Naive thymus-derived CD4-positive, alpha-beta T cell (primary cell): ENCODE results near the gene SETD2. TPM values are rescaled to one million over a fixed set of nuclear protein-coding genes. Genes with fewer than 3 reads are reported as not detected.
"Not testable (repeated sequence)": the region's sequence is repeated elsewhere in the genome, so short reads cannot be mapped to it uniquely, and the experiment has no call there.

Experiments used
- ATAC-seq: fragments of 150-1000 bp; cut with Tn5 transposase; 2 replicates; pipeline ENCODE4 v1.10.0; 2021; ENCODE audit warnings: mild to moderate bottlenecking, moderate library complexity
- CTCF ChIA-PET: fragments of 350-600 bp; sonication (Branson Sonifier 250); formaldehyde crosslinking; loops from one replicate; lab custom pipeline; 2021; ENCODE audit warnings: antibody characterized with exemption; lab: Charles Lee
- POLR2A ChIA-PET: fragments of 350-600 bp; sonication (Branson Sonifier 250); formaldehyde crosslinking; loops from one replicate; lab custom pipeline; 2021; ENCODE audit warnings: antibody characterized with exemption, inconsistent platforms; lab: Charles Lee
- DNase-seq, 9 donors: peaks; one replicate each; pipeline versions ENCODE4 v3.0.0 to v3.0.0-alpha.2; 2020 to 2022; ENCODE audit warnings: mixed read lengths in 1 of 9
- H3K27ac ChIP-seq: one replicate; pipeline ENCODE4 v1.7.0; 2013; ENCODE audit warnings: mild to moderate bottlenecking, low read depth, low read length, moderate library complexity
- H3K27me3 ChIP-seq, 2 donors: one replicate each; pipeline ENCODE4 v1.7.0; 2013; ENCODE audit warnings: low read length in 2 of 2, mild to moderate bottlenecking in 2 of 2, moderate library complexity in 2 of 2; ENCODE audit not compliant: control insufficient read depth in 2 of 2, insufficient read depth in 2 of 2
- H3K36me3 ChIP-seq, 3 experiments: 1 replicate in 2 of 3; 2 replicates in 1 of 3; pipeline ENCODE4 v1.7.0; 2013; ENCODE audit warnings: low read length in 3 of 3, mild to moderate bottlenecking in 3 of 3, moderate library complexity in 1 of 3; ENCODE audit not compliant: insufficient read depth in 3 of 3, control insufficient read depth in 2 of 3
- H3K4me1 ChIP-seq, 2 donors: one replicate each; pipeline ENCODE4 v1.7.0; 2013; ENCODE audit warnings: low read length in 2 of 2, mild to moderate bottlenecking in 2 of 2, moderate library complexity in 1 of 2; ENCODE audit not compliant: control insufficient read depth in 2 of 2, insufficient read depth in 2 of 2
- H3K4me3 ChIP-seq: 2 replicates; pipeline ENCODE4 v1.7.0; 2013; ENCODE audit warnings: mild to moderate bottlenecking, low read length
- H3K9me3 ChIP-seq, 3 experiments: 1 replicate in 2 of 3; 2 replicates in 1 of 3; pipeline ENCODE4 v1.7.0; 2013; ENCODE audit warnings: low read length in 3 of 3; ENCODE audit not compliant: control insufficient read depth in 2 of 3
- H3K27ac Mint-ChIP-seq, 9 donors: one replicate each; pipeline ENCODE4 v1.8.0; 2020 to 2022; ENCODE audit warnings: mixed read lengths in 9 of 9, mild to moderate bottlenecking in 8 of 9, moderate library complexity in 5 of 9, inconsistent platforms in 2 of 9
- H3K27me3 Mint-ChIP-seq, 5 donors: one replicate each; pipeline ENCODE4 v1.8.0; 2021 to 2022; ENCODE audit warnings: mixed read lengths in 5 of 5, mild to moderate bottlenecking in 1 of 5
- H3K36me3 Mint-ChIP-seq, 5 donors: one replicate each; pipeline ENCODE4 v1.8.0; 2020 to 2022; ENCODE audit warnings: mixed read lengths in 5 of 5, mild to moderate bottlenecking in 3 of 5, inconsistent platforms in 1 of 5
- H3K4me1 Mint-ChIP-seq, 7 donors: one replicate each; pipeline ENCODE4 v1.8.0; 2020 to 2022; ENCODE audit warnings: mixed read lengths in 7 of 7, mild to moderate bottlenecking in 3 of 7, inconsistent platforms in 1 of 7
- H3K4me3 Mint-ChIP-seq, 10 donors: one replicate each; pipeline ENCODE4 v1.8.0; 2020 to 2022; ENCODE audit warnings: mild to moderate bottlenecking in 10 of 10, mixed read lengths in 10 of 10, moderate library complexity in 6 of 10, inconsistent platforms in 2 of 10
- H3K9me3 Mint-ChIP-seq, 11 donors: one replicate each; pipeline ENCODE4 v1.8.0; 2020 to 2022; ENCODE audit warnings: mixed read lengths in 11 of 11, mild to moderate bottlenecking in 4 of 11, inconsistent platforms in 1 of 11, moderate library complexity in 1 of 11
- intact Hi-C, 2 donors: fragments of 100-400 bp; cut with micrococcal nuclease; formaldehyde crosslinking; loops; one replicate each; pipeline ENCODE4 v1.15.1; 2023
- polyA plus RNA-seq, 2 donors: library from polyadenylated mRNA; unstranded; fragments of 300-500 nt; fragmentation: Illumina TruSeq; gene quantifications; one replicate each; pipeline ENCODE4 v1.2.3, GENCODE V29; 2021
- total RNA-seq, 6 experiments: library from RNA in 5 of 6; stranded (reverse) in 5 of 6; gene quantifications; 1 replicate in 5 of 6; 2 replicates in 1 of 6; pipeline ENCODE4 v1.2.3 and lab custom pipeline; 2021 to 2026

SETD2 gene
- total and polyA plus RNA-seq, 7 experiments from 2014 or later = 11.0 to 77.3 (median 70.0) TPM

DNA sequence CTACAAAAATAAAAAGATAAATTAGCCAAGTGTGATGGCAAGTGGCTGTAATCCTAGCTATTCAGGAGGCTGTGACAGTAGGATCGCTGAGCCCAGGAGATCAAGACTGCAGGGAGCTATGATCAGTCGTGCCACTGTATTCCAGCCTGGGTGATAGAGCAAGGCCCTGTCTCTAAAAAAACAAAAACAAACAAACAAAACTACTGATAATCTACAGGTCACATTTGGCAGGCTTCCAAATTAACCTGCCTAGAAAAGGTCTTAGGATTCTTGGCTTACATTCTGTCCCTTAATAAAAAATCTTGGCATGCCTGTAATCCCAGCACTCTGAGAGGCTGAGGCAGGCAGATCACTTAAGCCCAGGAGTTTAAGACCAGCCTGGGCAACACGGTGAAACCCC, 33.4 kb upstream of the SETD2 start:
- H3K27me3 ChIP-seq = no peaks in the 10 kb centered on the region
- H3K9me3 ChIP-seq = no peaks in the 10 kb centered on the region
- ChIA-PET CTCF (no interaction called here), POLR2A (no interaction called here)
- no peaks in the 10 kb centered on the region for H3K4me1 ChIP-seq
- Mint-ChIP-seq H3K4me1 (no peaks in the 10 kb centered on the region), H3K9me3 (peaks cover 0 to 9% (median 4%) of the 10 kb centered on the region in 11 donors), H3K36me3 (peaks cover 7 to 19% (median 11%) of the 10 kb centered on the region in 5 donors), H3K27ac (no peak overlapping the region), H3K27me3 (no peaks in the 10 kb centered on the region), H3K4me3 (peak overlapping the region in 1 of 10 donors; percentile 51)
- DNase-seq (no peak), ATAC-seq (no peak)
- H3K27ac ChIP-seq = no peak overlapping the region
- intact Hi-C loops = no loop called here
- no peaks in the 10 kb centered on the region for H3K36me3 ChIP-seq
- H3K4me3 ChIP-seq = no peak overlapping the region

GRCh38 chr3:47194994-47195393, 31.1 kb upstream of the SETD2 start:
- Mint-ChIP-seq H3K36me3 (peaks cover 7 to 19% (median 11%) of the 10 kb centered on the region in 5 donors), H3K9me3 (peaks cover 0 to 9% (median 4%) of the 10 kb centered on the region in 11 donors), H3K4me1 (no peaks in the 10 kb centered on the region), H3K27ac (no peak overlapping the region), H3K4me3 (no peak overlapping the region), H3K27me3 (no peaks in the 10 kb centered on the region)
- Histone ChIP-seq H3K36me3 (no peaks in the 10 kb centered on the region), H3K4me3 (no peak overlapping the region), H3K4me1 (no peaks in the 10 kb centered on the region), H3K27me3 (no peaks in the 10 kb centered on the region), H3K9me3 (no peaks in the 10 kb centered on the region), H3K27ac (no peak overlapping the region)
- ChIA-PET CTCF (interaction anchor here (0.7 kb wide), 1 partner anchor 69 kb away, joined by 4 read pairs; no protein-coding TSS in a partner anchor), POLR2A (no interaction called here)
- intact Hi-C loops = no loop called here
- DNase-seq (no peak), ATAC-seq (no peak)

- POLR2A ChIA-PET = no interaction called here
- Mint-ChIP-seq H3K9me3 (peaks cover 0 to 9% (median 4%) of the 10 kb centered on the region in 11 donors), H3K4me1 (no peaks in the 10 kb centered on the region), H3K27me3 (no peaks in the 10 kb centered on the region), H3K36me3 (peaks cover 7 to 19% (median 12%) of the 10 kb centered on the region in 5 donors), H3K4me3 (no peak overlapping the region), H3K27ac (no peak overlapping the region)
- intact Hi-C loops = no loop called here
- Histone ChIP-seq H3K4me1 (no peaks in the 10 kb centered on the region), H3K9me3 (no peaks in the 10 kb centered on the region), H3K27ac (no peak overlapping the region), H3K36me3 (no peaks in the 10 kb centered on the region), H3K4me3 (no peak overlapping the region), H3K27me3 (no peaks in the 10 kb centered on the region)
- ATAC-seq (no peak), DNase-seq (no peak)
- CTCF ChIA-PET = interaction anchor here (0.7 kb wide), 1 partner anchor 68 kb away, joined by 4 read pairs; no protein-coding TSS in a partner anchor
Observed at GRCh38 chr3:47193871-47194859, 30.3 kb upstream of the SETD2 start.

DNA sequence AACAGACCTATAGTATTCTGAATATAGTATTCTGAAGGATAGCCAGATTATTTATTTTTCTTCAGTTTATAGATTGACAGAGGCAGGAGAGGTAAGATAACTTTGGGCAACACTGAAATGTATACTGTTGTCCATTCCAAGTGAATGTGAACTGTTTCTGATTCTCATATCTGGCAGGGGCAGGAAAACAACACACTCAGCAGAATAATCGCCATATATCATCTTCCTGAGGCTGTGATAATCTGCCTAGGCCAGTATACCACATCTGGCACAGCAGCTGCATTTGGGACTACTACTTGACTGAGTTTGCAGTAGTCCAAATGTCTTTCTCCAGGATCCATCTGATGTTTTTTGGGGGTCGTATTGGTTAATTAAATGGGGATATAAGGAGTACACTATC, 22.4 kb upstream of the SETD2 start:
- POLR2A ChIA-PET = no interaction called here
- CTCF ChIA-PET = no interaction called here

DNA sequence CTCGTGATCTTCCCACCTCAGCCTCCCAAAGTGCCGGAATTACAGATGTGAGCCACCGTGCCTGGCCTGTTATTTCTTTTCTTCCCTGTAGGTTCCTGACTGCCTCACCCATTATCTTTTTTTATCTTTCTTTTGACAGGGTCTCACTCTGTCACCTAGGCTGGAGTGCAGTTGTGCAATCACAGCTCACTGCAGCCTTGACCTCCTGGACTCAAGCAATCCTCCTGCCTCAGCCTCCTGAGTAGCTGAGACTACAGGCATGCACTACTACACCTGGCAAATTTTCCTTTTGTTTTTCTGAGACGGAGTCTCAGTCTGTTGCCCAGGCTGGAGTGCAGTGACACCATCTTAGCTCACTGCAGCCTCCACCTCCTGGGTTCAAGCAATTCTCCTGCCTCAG, 17.8 kb upstream of the SETD2 start:
- H3K4me1 ChIP-seq, H3K27me3 Mint-ChIP-seq, H3K9me3 ChIP-seq, DNase-seq, H3K4me3 ChIP-seq, CTCF ChIA-PET, H3K27me3 ChIP-seq, H3K4me1 Mint-ChIP-seq, H3K27ac ChIP-seq, H3K4me3 Mint-ChIP-seq, intact Hi-C loops, ATAC-seq, POLR2A ChIA-PET, H3K9me3 Mint-ChIP-seq, H3K36me3 ChIP-seq: not testable (repeated sequence)
- Mint-ChIP-seq H3K36me3 (peaks cover 0 to 13% (median 0%) of the 10 kb centered on the region in 5 donors), H3K27ac (peak overlapping the region in 1 of 9 donors; percentile 71)

More for the DNA sequence above, 22.4 kb upstream of the SETD2 start:
- no peaks in the 10 kb centered on the region for H3K4me1 Mint-ChIP-seq
- H3K9me3 ChIP-seq = no peaks in the 10 kb centered on the region
- no peak overlapping the region for H3K27ac ChIP-seq
- H3K36me3 ChIP-seq = no peaks in the 10 kb centered on the region
- H3K36me3 Mint-ChIP-seq = peaks cover 0 to 4% (median 0%) of the 10 kb centered on the region in 5 donors
- H3K27ac Mint-ChIP-seq = no peak overlapping the region
- no peak for DNase-seq
- no peak for ATAC-seq
- intact Hi-C loops = no loop called here
- no peaks in the 10 kb centered on the region for H3K27me3 Mint-ChIP-seq
- H3K4me3 Mint-ChIP-seq = no peak overlapping the region
- no peaks in the 10 kb centered on the region for H3K9me3 Mint-ChIP-seq
- no peaks in the 10 kb centered on the region for H3K4me1 ChIP-seq
- no peak overlapping the region for H3K4me3 ChIP-seq
- no peaks in the 10 kb centered on the region for H3K27me3 ChIP-seq

GRCh38 chr3:47180011-47180410, 16.1 kb upstream of the SETD2 start:
- H3K36me3 Mint-ChIP-seq = not testable (repeated sequence)

More at GRCh38 chr3:47180011-47180410, 16.1 kb upstream of the SETD2 start:
- H3K4me1 Mint-ChIP-seq, H3K27me3 Mint-ChIP-seq, H3K9me3 Mint-ChIP-seq, H3K36me3 ChIP-seq, DNase-seq, POLR2A ChIA-PET, H3K27ac Mint-ChIP-seq, intact Hi-C loops, ATAC-seq, H3K4me1 ChIP-seq, H3K4me3 Mint-ChIP-seq, H3K4me3 ChIP-seq, H3K27ac ChIP-seq, H3K27me3 ChIP-seq, H3K9me3 ChIP-seq: not testable (repeated sequence)
- CTCF ChIA-PET = interaction anchor here (0.5 kb wide), 1 partner anchor 107 kb away, joined by 3 read pairs; no protein-coding TSS in a partner anchor
